Neuronal stem cell (in vitro differentiated cells): ENCODE measurements around the gene CENATAC.
A peak's percentile ranks its signal among the peaks of the same experiment; 100 is the strongest.

ENCODE experiments used
- DNase-seq: peaks from one replicate; pipeline ENCODE4 v3.0.0-alpha.2; 2013; ENCODE audit warnings: low spot score
- H2AFZ ChIP-seq: one replicate; pipeline ENCODE4 v1.6.1; 2013; ENCODE audit warnings: mild to moderate bottlenecking, low read length, inconsistent platforms
- H2AK5ac ChIP-seq: 2 replicates; pipeline ENCODE4 v1.6.1; 2013; ENCODE audit warnings: low read depth, mild to moderate bottlenecking, inconsistent platforms, low read length, moderate library complexity, mixed read lengths
- H2BK120ac ChIP-seq: 2 replicates; pipeline ENCODE4 v1.6.1; 2013; ENCODE audit warnings: low read depth, mild to moderate bottlenecking, inconsistent platforms, low read length, moderate library complexity, mixed read lengths
- H2BK12ac ChIP-seq: one replicate; pipeline ENCODE4 v1.6.1; 2013; ENCODE audit warnings: low read length, inconsistent platforms
- H2BK15ac ChIP-seq: 2 replicates; pipeline ENCODE4 v1.6.1; 2013; ENCODE audit warnings: mild to moderate bottlenecking, low read length, inconsistent platforms, mixed read lengths
- H2BK5ac ChIP-seq: one replicate; pipeline ENCODE4 v1.6.1; 2013; ENCODE audit warnings: inconsistent platforms, mild to moderate bottlenecking, low read length, moderate library complexity
- H3K14ac ChIP-seq: one replicate; pipeline ENCODE4 v1.6.1; 2013; ENCODE audit warnings: low read length, inconsistent platforms
- H3K18ac ChIP-seq: 2 replicates; pipeline ENCODE4 v1.6.1; 2013; ENCODE audit warnings: low read length, inconsistent platforms
- H3K23ac ChIP-seq: 2 replicates; pipeline ENCODE4 v1.6.1; 2013; ENCODE audit warnings: low read depth, mild to moderate bottlenecking, mixed read lengths, low read length, inconsistent platforms; ENCODE audit not compliant: poor library complexity
- H3K27ac ChIP-seq: replicated peaks from 3 replicates; pipeline ENCODE4 v1.5.1; 2013; ENCODE audit warnings: low read length, inconsistent platforms
- H3K27me3 ChIP-seq, 3 experiments: 2 replicates each; pipeline ENCODE4 v1.6.1; 2013; ENCODE audit warnings: low read length in 3 of 3, mild to moderate bottlenecking in 2 of 3, inconsistent platforms in 1 of 3, low read depth in 1 of 3, mixed read lengths in 1 of 3, moderate library complexity in 1 of 3; ENCODE audit not compliant: control insufficient read depth in 3 of 3, insufficient read depth in 3 of 3
- H3K36me3 ChIP-seq, 2 donors: replicated peaks in 1 of 2; 2 replicates each; pipeline ENCODE4 v1.6.1; 2013; ENCODE audit warnings: low read length in 2 of 2; ENCODE audit not compliant: control insufficient read depth in 2 of 2, insufficient read depth in 2 of 2
- H3K4ac ChIP-seq: 2 replicates; pipeline ENCODE4 v1.6.1; 2013; ENCODE audit warnings: inconsistent platforms, mild to moderate bottlenecking, low read length, moderate library complexity
- H3K4me1 ChIP-seq, 2 donors: 1 replicate in 1 of 2; 2 replicates in 1 of 2; pipeline ENCODE4 v1.6.1; 2013; ENCODE audit warnings: low read length in 2 of 2, low read depth in 1 of 2; ENCODE audit not compliant: control insufficient read depth in 2 of 2, insufficient read depth in 1 of 2
- H3K4me2 ChIP-seq: one replicate; pipeline ENCODE4 v1.6.1; 2013; ENCODE audit warnings: mild to moderate bottlenecking, low read length, inconsistent platforms; ENCODE audit not compliant: insufficient read depth, poor library complexity, severe bottlenecking
- H3K4me3 ChIP-seq, 2 donors: 2 replicates each; pipeline ENCODE4 v1.5.1; 2013; ENCODE audit warnings: low read length in 2 of 2, mild to moderate bottlenecking in 2 of 2, inconsistent platforms in 1 of 2, moderate library complexity in 1 of 2
- H3K79me1 ChIP-seq: one replicate; pipeline ENCODE4 v1.6.1; 2013; ENCODE audit warnings: low read depth, mild to moderate bottlenecking, inconsistent platforms, low read length, moderate library complexity
- H3K9ac ChIP-seq: one replicate; pipeline ENCODE4 v1.6.1; 2013; ENCODE audit warnings: mild to moderate bottlenecking, low read depth, low read length, inconsistent platforms; ENCODE audit not compliant: poor library complexity
- H3K9me3 ChIP-seq, 2 donors: replicated peaks in 1 of 2; 2 replicates each; pipeline versions ENCODE3 to v1.6.1; 2013; ENCODE audit warnings: low read length in 2 of 2, mild to moderate bottlenecking in 2 of 2, inconsistent platforms in 1 of 2, low read depth in 1 of 2, mixed read lengths in 1 of 2, moderate library complexity in 1 of 2; ENCODE audit not compliant: control insufficient read depth in 2 of 2, insufficient read depth in 1 of 2
- H4K8ac ChIP-seq: one replicate; pipeline ENCODE4 v1.6.1; 2013; ENCODE audit warnings: low read depth, mild to moderate bottlenecking, inconsistent platforms, low read length, moderate library complexity
- H4K91ac ChIP-seq: one replicate; pipeline ENCODE4 v1.6.1; 2013; ENCODE audit warnings: low read length, low read depth, mild to moderate bottlenecking, inconsistent platforms; ENCODE audit not compliant: poor library complexity
- WGBS, 2 donors: extraction: QIAGEN DNeasy Blood & Tissue Kit; methylation state at CpG; one replicate each; pipeline ENCODE4 v1.1.7; 2013; ENCODE audit warnings: missing lambda C conversion rate in 2 of 2, mixed read lengths in 1 of 2; ENCODE audit not compliant: insufficient read length in 2 of 2, insufficient replicate concordance in 1 of 2; ENCODE audit errors: extremely low coverage in 2 of 2; 5-methylcytosine and 5-hydroxymethylcytosine counted together

Gene CENATAC

GRCh38 chr11:118973985-118974384, 24.0 kb upstream of the CENATAC start:
- no CpG with 5 or more reads among the region's 2 CpGs for WGBS, 2 donors
- Histone ChIP-seq H3K4me3 (no peak overlapping the region), H4K8ac (no peak overlapping the region)

GRCh38 chr11:118975771-118976709, 21.9 kb upstream of the CENATAC start:
- no peak overlapping the region for H3K4me3 ChIP-seq
- H3K9me3 ChIP-seq: no peaks in the 10 kb centered on the region
- no peak overlapping the region for H2AK5ac ChIP-seq
- no peak overlapping the region for H2BK5ac ChIP-seq
- no peak overlapping the region for H3K9ac ChIP-seq
- H3K36me3 ChIP-seq: no peaks in the 10 kb centered on the region
- H2BK12ac ChIP-seq: no peak overlapping the region
- no peak overlapping the region for H3K18ac ChIP-seq
- H4K8ac ChIP-seq: no peak overlapping the region
- H2AFZ ChIP-seq: no peak overlapping the region
- H3K4me2 ChIP-seq: no peak overlapping the region
- no peak overlapping the region for H3K14ac ChIP-seq
- H2BK120ac ChIP-seq: no peak overlapping the region
- no peaks in the 10 kb centered on the region for H3K79me1 ChIP-seq
- no CpG with 5 or more reads among the region's 15 CpGs for WGBS, 2 donors
- H4K91ac ChIP-seq: no peak overlapping the region
- peaks cover 11 to 12% of the 10 kb centered on the region in 2 donors for H3K4me1 ChIP-seq
- no peak overlapping the region for H3K23ac ChIP-seq
- no peak overlapping the region for H3K27ac ChIP-seq
- H2BK15ac ChIP-seq: no peak overlapping the region
- no peak for DNase-seq
- H3K4ac ChIP-seq: no peak overlapping the region
- peaks cover 0 to 26% (median 0%) of the 10 kb centered on the region in 3 experiments for H3K27me3 ChIP-seq

More at GRCh38 chr11:118973985-118974384, 24.0 kb upstream of the CENATAC start:
- H3K14ac ChIP-seq: no peak overlapping the region
- DNase-seq: no peak
- no peak overlapping the region for H3K4me2 ChIP-seq
- H3K27ac ChIP-seq: no peak overlapping the region
- no peaks in the 10 kb centered on the region for H3K36me3 ChIP-seq
- no peak overlapping the region for H4K91ac ChIP-seq
- H2AFZ ChIP-seq: no peak overlapping the region
- H3K9ac ChIP-seq: no peak overlapping the region
- H2BK120ac ChIP-seq: no peak overlapping the region
- H3K27me3 ChIP-seq: peaks cover 0 to 9% (median 0%) of the 10 kb centered on the region in 3 experiments
- no peak overlapping the region for H2BK15ac ChIP-seq
- H3K23ac ChIP-seq: no peak overlapping the region
- no peaks in the 10 kb centered on the region for H3K9me3 ChIP-seq
- H2BK5ac ChIP-seq: no peak overlapping the region
- no peak overlapping the region for H3K4ac ChIP-seq
- no peaks in the 10 kb centered on the region for H3K79me1 ChIP-seq
- H2BK12ac ChIP-seq: no peak overlapping the region
- no peak overlapping the region for H2AK5ac ChIP-seq
- peaks cover 3 to 4% of the 10 kb centered on the region in 2 donors for H3K4me1 ChIP-seq
- no peak overlapping the region for H3K18ac ChIP-seq

- Histone ChIP-seq H2BK15ac (peak overlapping the region; percentile 17), H3K14ac (no peak overlapping the region), H2BK5ac (no peak overlapping the region), H3K9ac (no peak overlapping the region), H3K4me1 (peaks cover 11 to 12% of the 10 kb centered on the region in 2 donors), H3K9me3 (no peaks in the 10 kb centered on the region), H2BK120ac (no peak overlapping the region), H3K27me3 (peaks cover 0 to 30% (median 0%) of the 10 kb centered on the region in 3 experiments), H4K91ac (no peak overlapping the region), H3K27ac (no peak overlapping the region), H3K4ac (no peak overlapping the region), H3K79me1 (no peaks in the 10 kb centered on the region), H3K23ac (no peak overlapping the region), H2AFZ (peak overlapping the region; percentile 58), H3K4me3 (no peak overlapping the region), H3K36me3 (no peaks in the 10 kb centered on the region), H3K18ac (no peak overlapping the region), H3K4me2 (no peak overlapping the region), H2BK12ac (no peak overlapping the region), H4K8ac (no peak overlapping the region), H2AK5ac (no peak overlapping the region)
- DNase-seq: no peak
- no CpG with 5 or more reads among the region's 9 CpGs for WGBS, 2 donors
Measured at GRCh38 chr11:118979434-118979833, 18.5 kb upstream of the CENATAC start.

GRCh38 chr11:118980191-118980881, 17.6 kb upstream of the CENATAC start:
- Histone ChIP-seq H3K27ac (no peak overlapping the region), H2AK5ac (no peak overlapping the region), H2BK120ac (no peak overlapping the region), H2AFZ (peak overlapping the region; percentile 58), H2BK12ac (no peak overlapping the region), H4K91ac (no peak overlapping the region), H3K9ac (no peak overlapping the region), H3K18ac (no peak overlapping the region), H3K14ac (no peak overlapping the region), H3K27me3 (peaks cover 0 to 30% (median 0%) of the 10 kb centered on the region in 3 experiments), H3K4me2 (no peak overlapping the region), H3K9me3 (no peaks in the 10 kb centered on the region), H3K23ac (no peak overlapping the region), H3K4me1 (peaks cover 9 to 11% of the 10 kb centered on the region in 2 donors), H2BK15ac (no peak overlapping the region), H2BK5ac (no peak overlapping the region), H3K79me1 (no peaks in the 10 kb centered on the region), H3K36me3 (no peaks in the 10 kb centered on the region), H3K4ac (no peak overlapping the region), H3K4me3 (no peak overlapping the region), H4K8ac (no peak overlapping the region)
- no peak for DNase-seq
- no CpG with 5 or more reads among the region's 21 CpGs for WGBS, 2 donors
